GM21515 (cell line): ENCODE measurements around the gene TLCD1.

ENCODE experiments used
- ATAC-seq: cut with Tn5 transposase; IDR thresholded peaks from one replicate; pipeline ENCODE4 v1.9.1; 2021; ENCODE audit not compliant: unreplicated experiment

The TLCD1 gene

DNA sequence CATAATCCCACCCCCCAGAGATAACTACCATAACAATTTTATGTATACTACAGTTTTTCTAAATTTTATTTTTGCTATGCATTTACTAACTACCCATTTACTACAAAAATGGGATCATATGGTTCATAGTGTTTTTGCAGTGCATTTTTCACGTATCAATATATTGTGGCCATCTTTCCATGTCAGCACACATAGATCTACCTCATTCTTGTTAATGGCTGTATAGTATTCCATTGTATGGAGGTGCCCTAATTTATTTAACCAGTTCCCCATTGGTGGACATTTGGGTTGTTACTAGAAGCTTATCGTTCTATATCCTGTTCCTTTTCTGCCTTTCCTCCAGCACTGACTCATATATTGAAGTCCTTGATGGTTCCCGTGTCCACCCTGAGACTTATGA is 37.0 kb downstream of the TLCD1 start:
- ATAC-seq, result no peak

DNA sequence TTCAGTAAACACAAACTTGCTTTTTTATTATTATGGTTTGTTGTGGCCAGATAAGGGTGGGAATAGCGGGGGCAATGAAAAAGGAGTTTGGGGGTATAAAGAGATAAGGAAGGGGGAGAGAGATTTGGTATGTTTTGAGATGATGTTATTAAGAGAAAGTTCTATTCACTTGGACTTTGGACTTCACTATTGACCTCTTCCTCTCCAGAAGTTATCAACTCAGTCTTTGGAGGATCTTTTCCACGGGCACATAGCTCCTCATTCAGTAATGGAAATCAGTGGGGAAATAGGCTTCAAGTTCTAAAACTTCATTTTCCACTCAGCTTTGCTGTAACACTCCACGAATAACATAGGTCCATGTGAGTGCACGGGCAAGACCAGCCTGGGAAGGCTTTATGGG is 37.6 kb downstream of the TLCD1 start:
- ATAC-seq, result no peak

DNA sequence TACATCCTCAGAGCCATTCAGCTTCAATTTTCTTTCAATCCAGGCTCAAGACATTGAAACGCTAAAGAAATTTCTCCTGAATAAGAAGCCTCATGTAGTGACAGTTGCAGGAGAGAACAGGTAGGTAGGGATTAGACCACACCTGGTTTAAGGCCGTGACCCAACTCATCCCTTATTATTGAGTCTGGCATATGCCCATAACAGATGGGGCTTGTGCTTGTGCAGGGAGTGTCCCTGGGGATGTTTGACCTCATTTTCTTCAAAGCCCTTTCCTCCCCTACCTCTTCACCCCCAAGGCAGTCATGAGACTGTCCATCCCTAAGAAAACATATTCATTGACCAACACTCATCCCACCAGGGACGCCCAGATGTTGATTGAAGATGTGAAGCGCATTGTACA is 39.7 kb downstream of the TLCD1 start:
- no peak for ATAC-seq

DNA sequence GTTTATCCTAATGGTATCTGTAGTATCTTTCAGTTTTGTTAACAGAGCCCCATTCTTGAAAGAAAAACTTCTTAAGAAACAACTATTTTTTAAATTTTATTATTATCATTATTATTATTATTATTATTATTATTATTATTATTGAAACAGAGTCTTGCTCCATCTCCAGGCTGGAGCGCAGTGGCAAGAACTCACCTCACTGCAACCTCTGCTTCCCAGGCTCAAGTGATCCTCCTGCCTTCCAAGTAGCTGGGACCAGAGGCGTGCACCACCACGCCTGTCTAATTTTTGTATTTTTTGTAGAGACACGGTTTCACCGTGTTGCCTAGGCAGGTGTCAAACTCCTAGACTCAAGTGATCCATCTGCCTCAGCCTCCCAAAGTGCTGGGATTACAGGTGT is 40.7 kb downstream of the TLCD1 start:
- ATAC-seq, result no peak

DNA sequence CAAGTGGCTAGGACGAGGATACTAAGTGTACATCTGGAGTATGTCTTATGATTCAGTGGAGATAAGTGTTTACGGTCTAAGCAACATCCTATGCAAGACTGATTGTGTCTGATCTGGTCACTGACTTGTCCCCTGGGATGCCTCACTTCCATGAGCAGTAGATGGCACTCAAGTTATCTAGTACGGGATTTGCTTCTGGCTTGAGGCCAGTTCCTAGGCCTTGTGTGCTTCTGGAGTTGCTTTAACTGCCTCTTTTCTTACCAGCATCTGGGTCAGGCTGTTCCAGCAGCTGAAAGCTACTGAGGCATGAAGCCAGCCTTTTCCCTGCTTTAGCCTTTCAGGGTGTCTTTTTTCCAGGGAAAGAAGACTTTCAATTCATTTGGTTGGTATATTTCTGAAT is 41.1 kb downstream of the TLCD1 start:
- ATAC-seq, result no peak

DNA sequence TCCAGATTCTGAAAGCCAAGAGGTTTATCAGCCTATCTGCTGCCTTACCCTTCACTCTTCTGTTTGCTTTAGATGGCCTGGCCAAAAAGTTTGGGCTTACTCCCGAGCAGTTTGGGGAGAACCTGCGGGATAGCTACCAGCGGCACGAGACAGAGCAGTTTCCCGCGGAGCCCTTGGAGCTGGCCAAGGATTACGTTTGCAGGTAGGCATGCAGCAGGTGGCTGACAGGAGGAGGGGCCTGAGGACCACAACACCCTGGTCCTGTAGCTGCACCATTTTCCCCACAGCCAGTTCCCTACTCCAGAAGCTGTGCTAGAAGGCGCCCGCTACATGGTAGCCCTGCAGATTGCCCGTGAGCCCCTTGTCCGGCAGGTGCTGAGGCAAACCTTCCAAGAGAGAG is 43.4 kb downstream of the TLCD1 start:
- no peak for ATAC-seq

DNA sequence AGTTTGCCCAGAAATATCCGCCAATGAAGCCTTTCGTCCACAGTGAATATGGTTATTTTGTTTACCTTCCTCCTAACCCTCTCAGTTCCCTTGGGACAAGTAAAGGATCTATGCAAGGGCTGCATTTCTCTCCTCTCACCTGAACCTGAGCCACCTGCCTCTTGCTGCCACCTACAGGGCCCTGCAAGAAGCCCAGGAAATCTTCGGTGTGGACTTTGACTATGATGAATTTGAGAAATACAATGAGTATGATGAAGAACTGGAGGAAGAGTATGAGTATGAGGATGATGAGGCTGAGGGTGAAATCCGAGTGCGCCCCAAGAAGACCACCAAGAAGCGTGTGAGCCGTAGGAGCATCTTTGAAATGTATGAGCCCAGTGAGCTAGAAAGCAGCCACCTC is 50.1 kb downstream of the TLCD1 start:
- no peak for ATAC-seq

DNA sequence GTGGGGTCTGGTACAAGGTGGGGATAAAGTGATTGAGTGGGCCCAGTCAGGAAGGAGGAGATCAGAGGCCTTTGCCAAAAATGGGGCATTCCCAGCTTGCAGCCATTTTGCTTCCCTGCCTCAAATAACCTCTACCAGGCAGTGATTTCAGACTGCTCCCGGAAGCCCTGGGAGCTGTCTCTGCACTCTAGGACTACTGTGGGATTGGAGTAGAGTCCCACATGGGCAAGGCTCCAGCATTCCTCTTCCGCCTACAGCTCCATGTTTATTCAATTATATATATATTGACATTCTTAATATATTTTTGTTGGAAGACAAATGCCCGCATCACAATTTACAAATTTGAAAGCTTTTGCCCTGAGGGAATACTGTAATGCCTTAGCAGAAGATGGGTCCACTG is 50.5 kb downstream of the TLCD1 start:
- ATAC-seq, result no peak
